Liver (tissue), 9 donors: ENCODE data around the gene ARHGAP10. TPM values are rescaled to one million over a fixed set of nuclear protein-coding genes. Genes with fewer than 3 reads are reported as not detected.

ENCODE experiments used
- DNase-seq: peaks from one replicate; pipeline ENCODE4 v3.0.0-alpha.2; 2017; ENCODE audit warnings: low spot score
- H3K27ac ChIP-seq, 2 donors: one replicate each; pipeline ENCODE4 v1.7.0; 2013; ENCODE audit warnings: inconsistent platforms in 2 of 2, low read length in 2 of 2, control low read depth in 1 of 2, low read depth in 1 of 2, mild to moderate bottlenecking in 1 of 2
- H3K27me3 ChIP-seq, 4 donors: one replicate each; pipeline versions ENCODE4 v1.6.1 to v1.7.0; 2013; ENCODE audit warnings: low read length in 3 of 4, inconsistent platforms in 1 of 4, mild to moderate bottlenecking in 1 of 4, moderate library complexity in 1 of 4; ENCODE audit not compliant: control insufficient read depth in 4 of 4, insufficient read depth in 4 of 4
- H3K36me3 ChIP-seq, 4 donors: one replicate each; pipeline versions ENCODE4 v1.6.1 to v1.7.0; 2013; ENCODE audit warnings: low read length in 3 of 4, mild to moderate bottlenecking in 3 of 4, low read depth in 1 of 4, moderate library complexity in 1 of 4; ENCODE audit not compliant: control insufficient read depth in 4 of 4, insufficient read depth in 3 of 4
- H3K4me1 ChIP-seq, 4 donors: one replicate each; pipeline versions ENCODE4 v1.6.1 to v1.7.0; 2013; ENCODE audit warnings: low read length in 3 of 4, mild to moderate bottlenecking in 3 of 4, moderate library complexity in 1 of 4; ENCODE audit not compliant: control insufficient read depth in 4 of 4, insufficient read depth in 4 of 4
- H3K4me3 ChIP-seq, 3 donors: one replicate each; pipeline versions ENCODE4 v1.6.1 to v1.7.0; 2013; ENCODE audit warnings: low read length in 3 of 3, control low read depth in 1 of 3, low read depth in 1 of 3, mild to moderate bottlenecking in 1 of 3
- H3K9ac ChIP-seq, 2 donors: one replicate each; pipeline ENCODE4 v1.7.0; 2013; ENCODE audit warnings: low read length in 2 of 2, mild to moderate bottlenecking in 2 of 2, moderate library complexity in 2 of 2, control low read depth in 1 of 2, low read depth in 1 of 2
- H3K9me3 ChIP-seq, 4 donors: one replicate each; pipeline versions ENCODE4 v1.6.1 to v1.7.0; 2013; ENCODE audit warnings: low read length in 3 of 4; ENCODE audit not compliant: control insufficient read depth in 4 of 4
- ATF3 ChIP-seq: IDR thresholded peaks from 2 replicates; pipeline ENCODE4 v1.6.1; 2016; ENCODE audit warnings: antibody characterized with exemption
- CTCF ChIP-seq: fragments of 150-350 bp; IDR thresholded peaks from 2 replicates; pipeline ENCODE4 v1.5.1; 2017; ENCODE audit warnings: improper control_type of control experiment, low read depth, low read length; ENCODE audit not compliant: missing input control
- EGR1 ChIP-seq, 2 donors: IDR thresholded peaks; 2 replicates each; pipeline ENCODE4 v1.6.1; 2016 to 2018; ENCODE audit warnings: antibody characterized with exemption in 2 of 2, low read depth in 2 of 2
- FOXA1 ChIP-seq: IDR thresholded peaks from 2 replicates; pipeline ENCODE4 v1.6.1; 2016; ENCODE audit warnings: antibody characterized with exemption
- FOXA2 ChIP-seq: IDR thresholded peaks from 2 replicates; pipeline ENCODE4 v1.6.1; 2016; ENCODE audit warnings: antibody characterized with exemption
- GABPA ChIP-seq, 2 donors: IDR thresholded peaks in 1 of 2; conservative IDR thresholded peaks in 1 of 2; 2 replicates each; pipeline ENCODE4 v1.6.1; 2016; ENCODE audit warnings: antibody characterized with exemption in 2 of 2, mild to moderate bottlenecking in 1 of 2, moderate library complexity in 1 of 2
- HNF4A ChIP-seq, 2 donors: conservative IDR thresholded peaks; 2 replicates each; pipeline ENCODE4 v1.6.1; 2016; ENCODE audit warnings: antibody characterized with exemption in 2 of 2, mild to moderate bottlenecking in 2 of 2
- HNF4G ChIP-seq: IDR thresholded peaks from 2 replicates; pipeline ENCODE4 v1.6.1; 2016; ENCODE audit warnings: antibody characterized with exemption
- JUND ChIP-seq, 2 donors: IDR thresholded peaks; 2 replicates each; pipeline ENCODE4 v1.6.1; 2016; ENCODE audit warnings: antibody characterized with exemption in 2 of 2
- MAX ChIP-seq: IDR thresholded peaks from 2 replicates; pipeline ENCODE4 v1.6.1; 2016; ENCODE audit warnings: antibody characterized with exemption
- NR2F2 ChIP-seq: IDR thresholded peaks from 2 replicates; pipeline ENCODE4 v1.6.1; 2016; ENCODE audit warnings: antibody characterized with exemption
- RAD21 ChIP-seq, 2 donors: IDR thresholded peaks; 2 replicates each; pipeline ENCODE4 v1.6.1; 2016; ENCODE audit warnings: antibody characterized with exemption in 2 of 2, mild to moderate bottlenecking in 2 of 2
- REST ChIP-seq: IDR thresholded peaks from 2 replicates; pipeline ENCODE4 v1.6.1; 2016; ENCODE audit warnings: antibody characterized with exemption, mild to moderate bottlenecking
- RXRA ChIP-seq, 2 donors: IDR thresholded peaks; 2 replicates each; pipeline ENCODE4 v1.6.1; 2017 to 2018; ENCODE audit warnings: antibody characterized with exemption in 2 of 2, mild to moderate bottlenecking in 1 of 2
- SP1 ChIP-seq: IDR thresholded peaks from 2 replicates; pipeline ENCODE4 v1.6.1; 2018; ENCODE audit warnings: antibody characterized with exemption, mild to moderate bottlenecking
- TAF1 ChIP-seq: conservative IDR thresholded peaks from 2 replicates; pipeline ENCODE4 v1.6.1; 2016; ENCODE audit warnings: antibody characterized with exemption, mild to moderate bottlenecking
- YY1 ChIP-seq: IDR thresholded peaks from 2 replicates; pipeline ENCODE4 v1.6.1; 2016; ENCODE audit warnings: antibody characterized with exemption, mild to moderate bottlenecking
- WGBS: extraction: QIAGEN DNeasy Blood & Tissue Kit; methylation state at CpG from one replicate; pipeline ENCODE4 v1.1.7; 2013; 5-methylcytosine and 5-hydroxymethylcytosine counted together
- polyA plus RNA-seq, 2 donors: library from polyadenylated mRNA; stranded (reverse) in 1 of 2; unstranded in 1 of 2; fragments of 200-250 nt in 1 of 2; fragments of >200 nt in 1 of 2; fragmentation: Nextera tagmentation in 1 of 2; extraction: Ambion mirVana in 1 of 2; gene quantifications; one replicate each; pipeline versions ENCODE4 v1.2.1 to v1.2.3, GENCODE V29; 2013 to 2015
- total RNA-seq, 2 donors: library from RNA; depleted of rRNA; stranded (reverse); fragments of >200 nt; gene quantifications; one replicate each; pipeline ENCODE4 v1.2.3, GENCODE V29; 2014
- donor health status: healthy.
- donor health status: healthy.
- donor health status: healthy.
- donor health status: healthy.
- donor health status: healthy.

Gene ARHGAP10
- total and polyA plus RNA-seq, 4 donors = 1.5 to 13.0 (median 4.3) TPM

- H3K4me3 ChIP-seq = no peak overlapping the region
- no peaks in the 10 kb centered on the region for H3K27me3 ChIP-seq
- 90% methylated on average over 11 of the region's 11 CpGs for WGBS
- no peaks in the 10 kb centered on the region for H3K4me1 ChIP-seq
- no peak for DNase-seq
- H3K9me3 ChIP-seq = no peaks in the 10 kb centered on the region
- no peaks in the 10 kb centered on the region for H3K36me3 ChIP-seq
- no peak overlapping the region for H3K9ac ChIP-seq
- no peak overlapping the region for H3K27ac ChIP-seq
- no peak for TF ChIP-seq SP1
- no peak for TF ChIP-seq NR2F2
- no peak for TF ChIP-seq RXRA (IDR thresholded peaks at IDR 0.05)
- no peak for TF ChIP-seq FOXA1
- TF ChIP-seq HNF4A (conservative IDR thresholded peaks at IDR 0.05) = no peak
- TF ChIP-seq CTCF = no peak
- TF ChIP-seq HNF4G = no peak
- no peak for TF ChIP-seq YY1
- no peak for TF ChIP-seq MAX
- TF ChIP-seq FOXA2 = no peak
- TF ChIP-seq JUND (IDR thresholded peaks at IDR 0.05) = no peak
- TF ChIP-seq REST = no peak
- no peak for TF ChIP-seq TAF1
- no peak for TF ChIP-seq ATF3
- TF ChIP-seq RAD21 (IDR thresholded peaks at IDR 0.05) = no peak
Measured at GRCh38 chr4:147991543-147992283, 259.8 kb downstream of the ARHGAP10 start.

- H3K9me3 ChIP-seq = no peaks in the 10 kb centered on the region
- 86% methylated on average over 3 of the region's 3 CpGs for WGBS
- H3K4me3 ChIP-seq = no peak overlapping the region
- H3K4me1 ChIP-seq = no peaks in the 10 kb centered on the region
- no peaks in the 10 kb centered on the region for H3K36me3 ChIP-seq
- TF ChIP-seq TAF1 (no peak), RXRA (IDR thresholded peaks at IDR 0.05) (no peak), EGR1 (IDR thresholded peaks at IDR 0.05; ENCODE audit: low read depth in 2 of 2) (no peak), ATF3 (no peak), HNF4A (conservative IDR thresholded peaks at IDR 0.05) (no peak), REST (no peak), GABPA (IDR thresholded peaks at IDR 0.05 in 1 of 2, conservative IDR thresholded peaks at IDR 0.05 in 1 of 2) (no peak), SP1 (no peak)
- H3K9ac ChIP-seq = no peak overlapping the region
- no peak overlapping the region for H3K27ac ChIP-seq
- no peak for DNase-seq
- H3K27me3 ChIP-seq = no peaks in the 10 kb centered on the region
Measured at GRCh38 chr4:147994076-147994475, 262.2 kb downstream of the ARHGAP10 start.
